GM10266 (cell line): ENCODE results near the gene ADORA2A.

Experiments
- DNase-seq: peaks from one replicate; pipeline ENCODE4 v3.0.0; 2012; ENCODE audit errors: extremely low spot score
- CTCF ChIP-seq: IDR thresholded peaks from 2 replicates; pipeline ENCODE4 v1.5.1; 2012; ENCODE audit warnings: mild to moderate bottlenecking, low read depth; ENCODE audit not compliant: control insufficient read depth, insufficient read depth; ENCODE audit errors: missing control alignments

ADORA2A gene

GRCh38 chr22:24445481-24446259 is 18.3 kb downstream of the ADORA2A start:
- no peak for TF ChIP-seq CTCF
- no peak for DNase-seq

GRCh38 chr22:24446260-24446611 is 18.8 kb downstream of the ADORA2A start:
- no peak for TF ChIP-seq CTCF
- no peak for DNase-seq

- TF ChIP-seq CTCF = no peak
- DNase-seq = no peak
Measured at GRCh38 chr22:24450610-24451009, 23.2 kb downstream of the ADORA2A start.

GRCh38 chr22:24451162-24451561 is 23.8 kb downstream of the ADORA2A start:
- TF ChIP-seq CTCF = no peak

GRCh38 chr22:24453853-24454252 is 26.5 kb downstream of the ADORA2A start:
- no peak for DNase-seq
- no peak for TF ChIP-seq CTCF

More at GRCh38 chr22:24451162-24451561, 23.8 kb downstream of the ADORA2A start:
- DNase-seq = no peak

GRCh38 chr22:24455039-24455438 is 27.6 kb downstream of the ADORA2A start:
- no peak for DNase-seq
- no peak for TF ChIP-seq CTCF

- DNase-seq = no peak
- TF ChIP-seq CTCF = no peak
Measured at GRCh38 chr22:24455751-24456426, 28.5 kb downstream of the ADORA2A start.
